GM18507 (cell line): ENCODE results near the gene AXDND1.

Experiments used
- DNase-seq: peaks from one replicate; pipeline ENCODE4 v3.0.0; 2011; ENCODE audit warnings: low read depth; ENCODE audit not compliant: insufficient read length; ENCODE audit errors: extremely low spot score
- FAIRE-seq: peaks from 2 replicates; lab custom pipeline; 2011; peaks lifted over from hg19 to GRCh38; lab: Jason Lieb, UNC

Gene AXDND1, protein sequence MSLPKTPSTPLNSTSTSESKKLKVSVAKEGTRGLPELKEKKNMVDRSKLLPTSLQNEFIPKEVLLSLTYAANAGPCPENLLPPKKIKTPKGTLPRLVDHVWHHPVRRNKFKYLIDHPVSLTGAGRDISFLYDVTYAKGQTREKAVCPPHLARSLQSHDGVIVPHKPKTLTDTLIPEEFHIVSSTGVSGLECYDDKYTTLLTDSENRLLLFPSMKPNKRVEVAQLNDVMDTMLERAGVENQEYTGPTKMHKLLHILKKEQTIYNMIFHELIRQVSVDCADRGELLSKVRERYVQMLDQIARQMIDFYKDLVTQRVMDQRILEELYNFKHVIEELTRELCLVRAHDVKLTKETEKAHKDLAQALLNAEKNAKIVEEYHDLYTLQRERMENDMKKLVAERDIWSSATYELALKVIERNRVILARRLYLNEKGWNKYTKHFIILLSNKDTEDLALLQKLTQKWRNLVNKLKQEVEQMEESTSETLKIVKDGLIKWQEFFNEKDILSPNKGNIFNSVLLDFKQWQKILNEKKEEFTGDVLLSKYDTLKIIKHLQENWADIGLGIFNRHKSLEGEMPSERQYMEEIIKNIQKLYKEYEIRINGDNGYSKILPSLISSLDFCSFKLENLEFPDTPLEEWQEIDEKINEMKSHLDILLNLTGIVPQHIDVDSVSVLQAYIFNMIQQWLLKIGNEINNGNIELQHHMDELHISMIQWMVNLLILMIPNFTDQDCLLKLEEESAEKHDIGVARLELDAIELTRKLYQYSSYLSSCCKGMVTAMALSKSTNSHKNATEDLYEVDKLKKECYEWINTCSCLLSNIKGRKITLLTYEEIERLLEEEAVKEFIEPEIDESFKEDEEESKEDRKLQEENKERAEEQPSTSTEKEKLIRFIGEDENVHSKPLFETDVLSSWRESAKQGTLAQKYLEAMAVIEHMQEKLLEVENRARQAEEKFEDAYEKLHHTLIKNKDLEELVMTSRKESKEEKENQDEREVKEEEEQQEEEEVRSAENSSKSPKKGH

DNA sequence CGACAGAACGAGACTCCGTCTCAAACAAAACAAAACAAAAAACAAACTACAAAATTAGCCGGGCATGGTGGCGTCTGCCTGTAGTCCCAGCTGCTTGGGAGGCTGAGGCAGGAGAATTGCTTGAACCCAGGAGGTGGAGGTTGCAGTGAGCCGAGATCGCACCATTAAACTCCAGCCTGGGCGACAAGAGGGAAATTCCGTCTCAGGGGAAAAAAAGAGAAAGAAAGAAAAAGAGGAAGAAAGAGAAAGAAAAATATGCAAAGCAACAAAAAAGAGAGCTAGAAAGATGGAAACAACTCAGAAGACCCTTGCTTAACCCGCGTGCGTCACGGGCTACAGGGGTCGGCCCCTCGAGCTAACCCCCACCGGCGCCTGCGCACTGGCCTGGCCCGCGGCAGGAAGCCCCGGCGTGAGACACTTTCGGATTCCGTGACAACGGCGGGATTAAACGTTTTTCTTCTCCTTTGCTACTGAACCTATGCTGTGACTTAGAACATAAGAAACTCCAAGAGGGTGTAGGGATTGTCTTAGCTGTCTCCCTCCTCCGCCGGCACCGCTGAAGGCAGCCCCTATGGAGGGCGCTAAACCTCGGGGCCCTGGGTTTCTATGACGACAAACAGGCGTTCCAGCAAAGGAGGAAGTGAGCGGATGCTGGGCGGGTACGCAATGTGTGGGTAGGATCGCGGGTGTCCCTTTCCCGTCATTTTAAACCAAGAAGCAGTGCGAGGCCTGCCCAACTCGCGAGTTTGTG lies at the start of gene AXDND1:
AXDND1 (plus strand) TSS at position 630 of the 751 bp plus-strand sequence. CDS start 539 bp downstream, outside the sequence.
- DNase-seq (peak; percentile 66), FAIRE-seq (peak; percentile 90)

DNA sequence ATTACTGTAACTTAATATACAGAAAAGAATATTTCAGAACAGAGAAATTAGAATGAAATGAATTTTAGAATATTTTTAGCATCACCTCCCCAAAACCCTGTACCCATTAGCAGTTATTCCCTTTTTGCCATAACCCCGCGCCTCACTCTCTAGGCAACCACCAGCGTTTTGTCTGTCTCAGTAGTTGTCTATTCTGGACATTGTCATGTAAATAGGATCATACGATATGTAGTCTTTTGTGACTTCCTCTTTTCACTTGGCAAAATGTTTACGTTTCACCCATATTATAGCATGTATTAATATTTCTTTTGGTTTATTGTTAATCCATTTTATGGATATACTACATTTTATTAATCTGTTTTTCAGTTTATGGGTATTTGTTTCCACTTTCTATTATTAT lies 47.3 kb upstream of the AXDND1 start:
- no peak for DNase-seq
- no peak for FAIRE-seq

DNA sequence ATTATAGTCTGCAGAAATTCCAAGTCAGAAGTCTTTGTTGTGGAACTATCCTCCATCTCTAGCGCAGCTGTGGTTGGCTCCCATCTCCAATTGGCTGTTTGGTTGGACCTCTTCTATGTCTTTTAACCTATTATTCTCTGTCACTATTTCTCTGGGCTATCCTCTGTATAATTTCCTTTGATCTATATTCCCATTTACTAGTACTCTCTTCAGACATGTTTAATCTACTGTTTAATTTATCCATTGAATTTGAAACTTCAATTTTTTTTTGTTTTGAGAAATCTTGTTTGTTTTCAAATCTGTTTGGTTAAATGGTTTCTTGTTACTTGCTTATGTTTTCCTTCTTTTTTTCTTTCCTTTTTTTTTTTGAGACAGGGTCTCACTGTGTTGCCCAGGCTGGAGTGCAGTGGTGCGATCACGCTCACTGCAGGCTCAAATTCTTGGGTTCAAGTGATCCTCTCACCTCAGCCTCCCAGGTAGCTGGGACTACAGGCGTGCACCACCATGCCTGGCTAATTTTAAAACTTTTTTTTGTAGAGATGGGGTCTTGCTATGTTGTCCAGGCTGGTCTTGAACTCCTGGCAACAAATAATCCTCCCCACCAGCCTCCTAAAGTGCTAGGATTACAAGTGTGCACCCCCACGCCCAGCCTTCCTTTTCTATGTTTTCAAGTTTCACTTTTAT lies 44.1 kb upstream of the AXDND1 start:
- DNase-seq (no peak), FAIRE-seq (no peak)

DNA sequence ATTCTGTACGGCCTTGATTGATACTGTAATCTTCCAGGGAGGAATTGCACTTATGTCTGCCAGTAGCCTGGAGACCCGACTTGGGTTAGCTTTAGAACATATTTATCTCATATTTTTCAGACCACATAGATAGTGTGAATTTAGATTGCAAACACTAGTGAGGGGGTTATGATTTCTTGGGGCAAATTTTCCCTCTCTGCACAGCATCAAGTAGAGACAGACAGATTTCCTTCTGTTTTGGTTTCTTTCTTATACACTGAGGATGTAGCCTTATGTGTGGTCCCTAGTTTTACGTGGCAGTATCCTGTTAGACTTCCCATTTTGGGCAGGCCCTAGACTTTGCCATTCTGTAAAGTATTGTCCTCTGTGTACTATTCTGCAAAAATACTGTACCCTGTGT lies 43.2 kb upstream of the AXDND1 start:
- FAIRE-seq (no peak), DNase-seq (no peak)

DNA sequence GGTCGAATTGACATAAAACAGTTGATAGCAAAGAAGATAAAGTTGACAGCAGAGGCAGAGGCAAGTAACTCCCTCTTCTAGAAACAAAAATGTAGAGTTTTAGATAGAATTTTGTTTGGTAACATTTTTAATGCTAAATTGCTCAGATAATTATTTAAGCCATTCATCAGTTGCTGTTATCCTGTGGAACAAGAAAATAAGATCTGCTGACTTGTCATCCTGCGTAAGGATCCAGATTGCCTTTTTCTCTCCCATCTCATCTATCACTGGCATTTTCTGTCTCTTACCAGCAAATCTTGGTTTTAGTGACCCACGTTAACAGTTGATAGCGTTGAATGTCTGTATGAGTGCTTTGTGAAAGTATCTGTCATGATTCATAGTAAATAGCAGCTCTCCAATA lies 42.3 kb upstream of the AXDND1 start:
- DNase-seq = no peak
- no peak for FAIRE-seq

DNA sequence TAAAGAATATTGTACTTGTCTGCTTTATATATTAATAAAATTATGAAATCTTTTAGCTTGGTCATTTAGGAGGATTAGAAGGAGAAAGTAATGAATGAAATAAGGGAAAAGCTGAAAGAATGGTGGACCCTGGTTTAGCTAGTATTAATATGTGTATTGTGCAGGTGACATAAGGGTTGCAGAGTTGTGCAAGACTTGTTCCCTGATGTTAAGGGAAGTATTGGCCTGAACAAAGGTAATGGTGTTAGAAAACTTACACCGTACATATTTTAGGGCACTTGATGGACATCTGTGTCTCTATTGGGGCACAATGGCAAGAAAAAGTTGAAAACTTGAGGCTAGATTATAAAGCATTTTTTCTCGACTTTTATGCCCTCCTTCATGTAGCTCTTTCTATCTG lies 39.9 kb upstream of the AXDND1 start:
- DNase-seq (no peak), FAIRE-seq (no peak)

DNA sequence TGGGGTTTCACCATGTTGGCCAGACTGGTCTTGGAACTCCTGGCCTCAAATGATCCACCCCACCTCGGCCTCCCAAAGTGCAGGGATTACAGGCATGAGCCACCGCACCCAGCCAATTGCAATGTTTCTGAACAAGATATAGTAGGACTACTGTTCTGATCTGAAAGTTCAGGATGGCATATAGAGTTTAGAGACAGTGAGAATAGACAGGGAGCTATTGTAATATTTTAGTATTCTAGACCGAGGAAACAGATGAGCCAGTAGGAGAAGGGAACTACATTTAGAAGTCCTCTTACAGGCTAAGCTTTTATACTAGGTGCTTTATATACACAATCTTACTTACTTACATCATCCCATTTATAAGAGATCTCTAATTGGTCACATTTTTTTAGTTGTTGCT lies 39.0 kb upstream of the AXDND1 start:
- DNase-seq (no peak), FAIRE-seq (no peak)

DNA sequence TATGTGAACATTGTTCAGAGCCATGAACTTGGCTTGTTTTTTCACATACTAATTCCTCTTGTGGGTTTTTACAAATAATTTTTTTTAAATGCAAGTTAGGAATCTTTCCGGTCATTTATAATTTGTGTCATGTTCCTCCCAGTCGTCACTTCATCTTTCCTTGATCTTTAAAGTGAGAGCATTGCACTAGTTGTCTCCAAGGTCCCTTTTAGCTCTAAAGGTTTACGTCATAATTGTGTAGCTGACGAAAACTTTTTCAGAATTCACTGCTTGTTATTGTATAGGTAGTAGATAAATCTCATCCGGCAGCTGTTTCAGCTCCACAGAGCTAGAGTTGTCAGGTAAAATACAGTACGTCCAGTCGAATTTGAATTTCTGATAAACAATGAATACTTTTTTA lies 38.6 kb upstream of the AXDND1 start:
- DNase-seq (no peak), FAIRE-seq (no peak)

DNA sequence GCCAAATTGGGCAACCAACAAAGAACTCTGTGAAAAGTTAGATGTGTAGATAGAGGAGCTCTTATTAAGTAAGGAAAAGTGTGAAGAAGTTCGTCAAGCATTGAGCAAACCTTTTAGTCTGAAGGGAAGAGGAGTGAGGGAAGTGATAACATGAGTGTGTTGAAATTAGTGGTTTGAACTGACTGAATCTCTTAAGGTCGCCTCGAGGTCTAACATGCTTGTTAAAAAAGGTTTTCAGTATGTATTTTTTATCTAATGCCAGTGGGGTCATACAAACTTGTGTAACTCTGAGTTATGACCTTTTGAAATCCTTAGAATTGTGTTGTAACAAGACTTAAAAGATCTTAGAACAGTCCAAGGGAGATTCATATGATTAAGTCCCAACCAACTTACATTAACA lies 38.1 kb upstream of the AXDND1 start:
- no peak for FAIRE-seq
- DNase-seq = no peak

DNA sequence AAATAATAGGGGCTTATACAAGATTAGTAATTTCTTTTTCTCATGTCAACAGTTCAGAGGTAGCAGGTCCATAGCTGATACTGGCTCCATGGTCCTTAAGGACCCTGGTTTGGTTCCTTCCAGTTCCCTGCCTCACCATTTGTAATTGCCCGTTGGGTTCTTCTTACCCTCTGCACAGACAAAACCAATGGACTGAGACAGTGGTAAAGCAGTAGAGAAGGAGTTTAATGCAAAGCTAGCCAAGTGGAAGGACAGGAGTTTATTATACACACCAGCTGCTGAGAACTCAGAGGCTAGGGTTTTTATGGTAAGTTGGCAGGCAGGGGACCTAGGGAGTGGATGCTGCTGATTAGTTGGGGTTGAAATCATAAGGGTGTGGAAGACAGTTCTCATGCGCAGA lies 35.9 kb upstream of the AXDND1 start:
- no peak for DNase-seq
- no peak for FAIRE-seq

DNA sequence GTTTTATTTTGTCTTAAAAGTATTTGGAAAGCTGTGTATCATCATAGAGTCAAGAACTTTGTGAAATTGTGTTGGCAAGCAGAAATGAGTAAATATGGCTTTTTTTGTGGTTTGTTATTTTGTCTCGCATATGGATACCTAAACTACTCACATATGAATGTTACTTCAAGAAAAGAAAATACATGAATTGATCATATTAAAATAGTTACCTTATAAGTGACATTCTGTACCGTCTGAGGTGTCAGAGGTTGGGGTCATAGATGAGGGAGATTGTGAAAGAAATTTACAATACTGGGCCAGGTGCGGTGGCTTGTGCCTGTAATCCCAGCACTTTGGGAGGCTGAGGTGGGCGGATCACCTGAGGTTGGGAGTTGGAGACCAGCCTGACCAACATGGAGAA lies 31.3 kb upstream of the AXDND1 start:
- no peak for DNase-seq
- no peak for FAIRE-seq

DNA sequence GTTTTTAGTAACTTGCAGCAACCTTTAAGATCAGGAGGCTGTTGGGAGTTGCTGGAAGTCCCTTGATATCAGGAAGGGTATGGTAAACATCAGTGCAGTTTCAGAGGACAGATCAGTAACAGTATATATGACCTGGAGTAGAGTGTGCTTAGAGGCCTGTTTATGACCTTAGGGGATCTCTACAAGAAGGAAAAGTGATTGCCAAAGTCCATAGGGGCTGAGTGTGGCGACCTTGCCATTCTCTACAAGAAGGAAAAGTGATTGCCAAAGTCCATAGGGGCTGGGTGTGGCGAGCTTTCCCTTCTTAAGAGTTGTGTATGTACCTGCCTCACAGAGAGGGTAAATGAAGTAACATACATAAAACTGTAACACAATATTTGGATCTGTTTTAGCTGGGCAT lies 28.5 kb upstream of the AXDND1 start:
- FAIRE-seq (no peak), DNase-seq (no peak)

DNA sequence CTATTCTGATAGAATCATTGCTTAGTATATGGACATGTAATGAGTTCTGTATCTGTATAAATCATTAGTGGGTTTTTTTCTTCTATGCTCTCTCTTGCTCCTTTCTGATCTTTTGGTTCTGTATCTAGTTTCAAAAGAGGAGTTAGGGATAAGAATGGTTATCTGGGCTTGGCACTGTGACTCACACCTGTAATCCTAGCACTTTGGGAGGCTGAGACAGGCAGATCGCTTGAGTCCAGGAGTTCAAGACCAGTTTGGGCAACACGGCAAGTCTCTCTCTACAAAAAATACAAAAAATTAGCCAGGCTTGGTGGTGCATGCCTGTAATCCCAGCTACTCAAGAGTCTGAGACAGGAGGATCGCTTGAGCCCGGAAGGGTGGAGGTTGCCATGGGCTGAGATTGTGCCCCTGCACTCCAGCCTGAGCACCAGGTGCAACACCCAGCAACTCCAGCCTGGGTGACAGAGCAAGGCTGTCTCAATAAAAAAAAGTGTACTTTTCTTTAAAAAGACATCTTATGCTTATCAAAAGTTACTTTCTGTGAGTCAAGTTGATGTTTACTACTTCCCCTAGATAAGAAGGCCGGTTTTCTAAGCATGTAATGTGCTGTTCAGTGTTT lies 27.7 kb upstream of the AXDND1 start:
- no peak for FAIRE-seq

DNA sequence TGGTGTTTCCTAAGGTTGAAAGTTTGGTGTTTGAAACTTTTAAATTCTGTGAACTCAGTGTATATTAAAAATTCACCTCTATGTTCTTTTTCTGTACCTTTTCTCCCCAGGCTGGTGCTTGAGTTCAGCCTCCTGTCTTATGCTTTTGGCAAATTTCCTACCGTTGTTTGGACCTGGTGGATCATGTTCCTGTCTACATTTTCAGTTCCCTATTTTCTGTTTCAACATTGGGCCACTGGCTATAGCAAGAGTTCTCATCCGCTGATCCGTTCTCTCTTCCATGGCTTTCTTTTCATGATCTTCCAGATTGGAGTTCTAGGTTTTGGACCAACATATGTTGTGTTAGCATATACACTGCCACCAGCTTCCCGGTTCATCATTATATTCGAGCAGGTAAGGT lies 24.9 kb upstream of the AXDND1 start:
- FAIRE-seq (peak; percentile 24), DNase-seq (no peak)

More for the DNA sequence above, 27.7 kb upstream of the AXDND1 start:
- no peak for DNase-seq

DNA sequence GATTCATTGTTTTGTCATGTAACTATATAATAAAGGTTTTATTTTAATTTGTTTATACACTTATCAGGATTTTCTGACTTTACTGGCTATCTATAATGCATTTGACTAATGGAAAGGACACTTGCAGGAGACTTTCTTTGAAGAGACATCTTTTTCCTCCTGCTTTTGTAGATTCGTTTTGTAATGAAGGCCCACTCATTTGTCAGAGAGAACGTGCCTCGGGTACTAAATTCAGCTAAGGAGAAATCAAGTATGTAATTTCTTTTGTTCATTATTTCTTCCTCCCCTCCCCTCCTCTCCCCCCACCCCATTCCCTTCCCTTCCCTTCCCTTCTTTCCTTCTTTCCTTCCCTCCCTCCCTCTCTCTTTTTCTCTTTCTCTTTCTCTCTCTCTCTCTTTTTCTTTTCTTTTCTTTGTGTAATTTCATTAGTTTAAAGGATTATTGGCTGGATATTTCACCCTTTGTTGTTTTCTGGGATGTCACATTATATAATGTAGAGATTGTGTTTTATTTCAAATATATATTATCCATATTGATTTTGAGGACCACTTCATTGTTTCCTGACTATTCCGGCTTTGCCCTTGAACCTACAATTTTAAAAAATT lies 23.7 kb upstream of the AXDND1 start:
- no peak for DNase-seq

DNA sequence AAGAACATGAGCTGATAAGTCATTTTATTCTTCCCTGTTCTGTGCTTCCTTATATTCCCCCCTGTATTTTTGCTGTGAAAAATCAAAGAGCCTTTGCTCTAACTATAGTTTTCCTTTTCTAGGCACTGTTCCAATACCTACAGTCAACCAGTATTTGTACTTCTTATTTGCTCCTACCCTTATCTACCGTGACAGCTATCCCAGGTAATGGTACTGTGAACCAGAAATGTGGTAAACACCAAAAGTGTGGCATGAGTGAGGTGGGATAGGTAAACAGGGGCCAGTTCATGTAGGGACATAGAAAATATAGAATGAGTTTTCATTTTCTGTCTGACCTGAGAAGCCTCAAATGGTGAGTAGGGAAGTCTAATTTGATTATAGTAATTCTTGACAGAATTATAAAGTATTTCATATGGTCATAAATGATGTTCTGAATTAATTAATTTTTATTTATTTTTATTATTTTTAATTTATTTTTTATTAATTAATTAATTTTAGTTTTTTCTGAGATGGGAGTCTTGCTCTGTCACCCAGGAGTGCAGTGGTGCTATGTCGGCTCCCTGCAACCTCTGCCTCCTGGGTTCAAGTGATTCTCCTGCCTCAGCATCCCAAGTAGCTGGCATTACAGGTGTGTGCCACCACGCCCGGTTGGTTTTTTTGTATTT lies 22.9 kb upstream of the AXDND1 start:
- DNase-seq = no peak
- FAIRE-seq = no peak

More for the DNA sequence above, 23.7 kb upstream of the AXDND1 start:
- FAIRE-seq = no peak

DNA sequence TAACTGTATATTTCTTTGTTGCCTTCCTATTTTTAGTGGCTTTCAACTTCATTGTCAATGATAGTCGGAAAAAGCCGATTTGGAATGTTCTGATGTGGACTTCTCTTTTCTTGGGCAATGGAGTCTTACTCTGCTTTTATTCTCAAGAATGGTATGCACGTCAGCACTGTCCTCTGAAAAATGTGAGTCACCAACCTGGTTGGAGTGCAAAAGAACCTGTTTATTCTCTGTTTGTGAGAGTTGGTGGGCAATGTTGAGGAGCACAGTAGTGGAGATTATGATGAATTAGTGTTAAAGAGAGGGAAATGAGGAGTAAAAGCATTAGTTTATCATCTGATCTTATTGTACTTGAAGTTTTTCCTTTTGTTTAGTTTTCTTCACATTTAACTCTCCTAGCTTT lies 14.5 kb upstream of the AXDND1 start:
- FAIRE-seq (no peak), DNase-seq (no peak)

DNA sequence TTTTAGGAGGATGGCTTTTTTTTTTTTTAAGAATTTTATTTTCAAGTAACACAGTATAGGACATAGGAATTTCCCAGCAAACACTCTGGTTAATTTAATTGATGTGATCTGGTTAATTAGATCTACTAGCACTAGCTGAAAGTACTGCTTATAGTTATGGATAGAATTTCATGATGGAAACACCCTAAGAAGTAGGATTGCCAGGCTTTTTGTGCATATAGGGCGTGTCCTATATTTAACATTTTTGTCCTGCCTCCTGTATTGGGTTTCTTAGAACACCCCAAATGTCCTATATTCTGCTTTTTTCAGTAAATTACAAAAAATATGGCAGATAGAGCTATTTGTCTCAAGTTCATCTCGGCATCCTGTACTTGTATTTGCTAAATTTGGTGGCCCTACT lies 13.5 kb upstream of the AXDND1 start:
- FAIRE-seq = no peak

More for the DNA sequence above, 13.5 kb upstream of the AXDND1 start:
- no peak for DNase-seq
